ENCODE data around the gene HS6ST3. TPM values are rescaled to one million over a fixed set of nuclear protein-coding genes. Genes with fewer than 3 reads are reported as not detected.

Gene HS6ST3
- total and polyA plus RNA-seq, 2 donors from 2014 or later: 0.47 to 1.2 TPM

DNA sequence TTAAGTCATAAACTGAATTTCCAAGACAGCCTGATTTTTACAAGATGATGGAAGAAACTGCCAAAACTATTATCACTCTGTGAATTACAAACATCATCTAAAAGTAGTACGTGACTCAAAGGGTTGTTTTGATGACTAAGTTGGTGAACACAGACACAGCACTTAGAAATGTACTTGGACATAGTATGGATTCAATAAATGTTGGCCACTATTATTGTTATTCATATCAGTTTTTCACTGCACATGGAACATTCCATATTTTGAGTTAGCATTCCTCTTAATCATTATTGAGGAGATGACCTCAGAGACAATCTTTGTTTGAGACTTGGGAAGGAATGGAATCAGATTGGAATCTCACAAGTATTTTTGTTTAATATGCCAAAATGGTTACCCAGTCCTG is 731.5 kb downstream of the HS6ST3 start:
- intact Hi-C loops (cut with DNase I): no loop called here
- Histone ChIP-seq H3K4me1 (ENCODE audit: control insufficient read depth in 2 of 3, insufficient read depth in 2 of 3, low read depth in 1 of 3, low read length in 3 of 3) (no peaks in the 10 kb centered on the region), H3K4me3 (ENCODE audit: low read length in 3 of 3) (no peak overlapping the region), H3K27ac (ENCODE audit: low read depth in 2 of 2, low read length in 2 of 2) (no peak overlapping the region), H3K9ac (ENCODE audit: low read length in 3 of 3) (no peak overlapping the region), H3K9me3 (ENCODE audit: control insufficient read depth in 2 of 3, insufficient read depth in 1 of 3, low read length in 3 of 3) (no peaks in the 10 kb centered on the region), H3K36me3 (ENCODE audit: control insufficient read depth in 2 of 3, insufficient read depth in 3 of 3, low read length in 3 of 3) (no peaks in the 10 kb centered on the region), H3K27me3 (ENCODE audit: control insufficient read depth, insufficient read depth, low read length) (no peaks in the 10 kb centered on the region)
- no peak for DNase-seq
- TF ChIP-seq CTCF (IDR thresholded peaks at IDR 0.05; ENCODE audit: borderline replicate concordance, extremely low read depth, insufficient read depth): no peak
- no peak for FAIRE-seq

GRCh38 chr13:96821971-96822370 is 732.1 kb downstream of the HS6ST3 start:
- Histone ChIP-seq H3K9me3 (ENCODE audit: control insufficient read depth in 2 of 3, insufficient read depth in 1 of 3, low read length in 3 of 3) (no peaks in the 10 kb centered on the region), H3K36me3 (ENCODE audit: control insufficient read depth in 2 of 3, insufficient read depth in 3 of 3, low read length in 3 of 3) (no peaks in the 10 kb centered on the region), H3K4me1 (ENCODE audit: control insufficient read depth in 2 of 3, insufficient read depth in 2 of 3, low read depth in 1 of 3, low read length in 3 of 3) (no peaks in the 10 kb centered on the region), H3K27ac (ENCODE audit: low read depth in 2 of 2, low read length in 2 of 2) (no peak overlapping the region), H3K9ac (ENCODE audit: low read length in 3 of 3) (no peak overlapping the region), H3K4me3 (ENCODE audit: low read length in 3 of 3) (no peak overlapping the region), H3K27me3 (ENCODE audit: control insufficient read depth, insufficient read depth, low read length) (no peaks in the 10 kb centered on the region)
- intact Hi-C loops (cut with DNase I): no loop called here
- no peak for FAIRE-seq
- no peak for TF ChIP-seq CTCF (IDR thresholded peaks at IDR 0.05; ENCODE audit: borderline replicate concordance, extremely low read depth, insufficient read depth)
- no peak for DNase-seq

DNA sequence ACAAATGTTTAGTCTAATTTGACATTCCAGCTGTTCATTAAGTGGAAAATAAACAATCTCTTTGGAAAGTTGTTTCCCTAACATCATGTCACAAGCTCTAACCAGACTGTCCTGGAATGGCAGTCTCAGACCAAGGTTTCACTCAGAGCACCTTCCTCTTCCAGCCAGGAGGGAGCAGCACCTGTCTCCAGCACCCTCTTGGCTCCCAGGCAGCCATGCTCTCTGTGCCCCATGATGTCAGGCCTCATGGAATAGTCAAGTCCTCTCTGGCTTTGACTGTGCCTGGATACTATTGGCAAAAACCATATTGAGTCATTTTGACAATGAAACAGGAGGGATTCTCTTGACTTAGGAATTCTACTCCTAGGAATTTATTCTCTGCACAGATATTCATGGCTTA is 733.0 kb downstream of the HS6ST3 start:
- Histone ChIP-seq H3K4me3 (ENCODE audit: low read length in 3 of 3) (no peak overlapping the region), H3K9me3 (ENCODE audit: control insufficient read depth in 2 of 3, insufficient read depth in 1 of 3, low read length in 3 of 3) (no peaks in the 10 kb centered on the region), H3K9ac (ENCODE audit: low read length in 3 of 3) (no peak overlapping the region), H3K27ac (ENCODE audit: low read depth in 2 of 2, low read length in 2 of 2) (no peak overlapping the region), H3K4me1 (ENCODE audit: control insufficient read depth in 2 of 3, insufficient read depth in 2 of 3, low read depth in 1 of 3, low read length in 3 of 3) (no peaks in the 10 kb centered on the region), H3K36me3 (ENCODE audit: control insufficient read depth in 2 of 3, insufficient read depth in 3 of 3, low read length in 3 of 3) (no peaks in the 10 kb centered on the region), H3K27me3 (ENCODE audit: control insufficient read depth, insufficient read depth, low read length) (no peaks in the 10 kb centered on the region)
- peak in 3 of 5 donors; percentile 16 to 24 (median 23) for DNase-seq
- FAIRE-seq: no peak
- TF ChIP-seq CTCF (IDR thresholded peaks at IDR 0.05; ENCODE audit: borderline replicate concordance, extremely low read depth, insufficient read depth): peak; percentile 41
- intact Hi-C loops (cut with DNase I): no loop called here

DNA sequence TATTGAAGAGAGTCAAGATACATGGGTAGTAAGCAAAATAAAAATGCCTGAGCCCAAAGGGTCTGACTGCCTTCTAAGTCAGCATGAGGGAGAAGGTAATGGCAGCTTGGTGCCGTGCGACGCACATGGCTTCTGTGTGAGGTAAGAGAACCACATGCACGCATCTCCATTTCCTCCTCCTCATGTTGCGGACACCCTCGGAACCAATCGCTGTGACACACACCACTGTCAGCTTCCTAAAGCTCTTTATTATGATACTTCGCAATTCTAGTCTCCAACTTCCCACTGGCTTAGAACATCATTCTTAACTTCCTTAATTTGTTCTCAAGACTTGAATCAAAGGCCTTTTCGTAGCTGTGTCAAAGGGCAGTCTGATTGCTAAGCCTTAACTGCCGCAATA is 734.2 kb downstream of the HS6ST3 start:
- Histone ChIP-seq H3K9ac (ENCODE audit: low read length in 3 of 3) (no peak overlapping the region), H3K9me3 (ENCODE audit: control insufficient read depth in 2 of 3, insufficient read depth in 1 of 3, low read length in 3 of 3) (no peaks in the 10 kb centered on the region), H3K4me1 (ENCODE audit: control insufficient read depth in 2 of 3, insufficient read depth in 2 of 3, low read depth in 1 of 3, low read length in 3 of 3) (no peaks in the 10 kb centered on the region), H3K27ac (ENCODE audit: low read depth in 2 of 2, low read length in 2 of 2) (no peak overlapping the region), H3K36me3 (ENCODE audit: control insufficient read depth in 2 of 3, insufficient read depth in 3 of 3, low read length in 3 of 3) (no peaks in the 10 kb centered on the region), H3K27me3 (ENCODE audit: control insufficient read depth, insufficient read depth, low read length) (no peaks in the 10 kb centered on the region), H3K4me3 (ENCODE audit: low read length in 3 of 3) (no peak overlapping the region)
- DNase-seq (no peak), FAIRE-seq (no peak)
- no peak for TF ChIP-seq CTCF (IDR thresholded peaks at IDR 0.05; ENCODE audit: borderline replicate concordance, extremely low read depth, insufficient read depth)
- intact Hi-C loops (cut with DNase I): no loop called here
